ENCODE data around the gene GMEB2. TPM values are rescaled to one million over a fixed set of nuclear protein-coding genes. Genes with fewer than 3 reads are reported as not detected.
"Not testable (repeated sequence)": the region's sequence is repeated elsewhere in the genome, so short reads cannot be mapped to it uniquely, and the experiment has no call there.

The GMEB2 gene
- total RNA-seq, 1 donor from 2014 or later: 11.2 TPM

GRCh38 chr20:63562461-63563224, 64.3 kb downstream of the GMEB2 start:
- no peaks in the 10 kb centered on the region for H3K9me3 Mint-ChIP-seq (ENCODE audit: unreplicated experiment)
- no peak overlapping the region for H3K4me3 Mint-ChIP-seq (ENCODE audit: unreplicated experiment)
- TF ChIP-seq CTCF (IDR thresholded peaks at IDR 0.05; ENCODE audit: unreplicated experiment): no peak
- H3K4me1 Mint-ChIP-seq (ENCODE audit: unreplicated experiment): no peaks in the 10 kb centered on the region
- H3K27me3 Mint-ChIP-seq (ENCODE audit: unreplicated experiment): peaks cover 3% of the 10 kb centered on the region
- no peak overlapping the region for H3K27ac Mint-ChIP-seq (ENCODE audit: unreplicated experiment)
- H3K36me3 Mint-ChIP-seq (ENCODE audit: low read depth, unreplicated experiment): no peaks in the 10 kb centered on the region
- no peak for DNase-seq (ENCODE audit: low spot score)

DNA sequence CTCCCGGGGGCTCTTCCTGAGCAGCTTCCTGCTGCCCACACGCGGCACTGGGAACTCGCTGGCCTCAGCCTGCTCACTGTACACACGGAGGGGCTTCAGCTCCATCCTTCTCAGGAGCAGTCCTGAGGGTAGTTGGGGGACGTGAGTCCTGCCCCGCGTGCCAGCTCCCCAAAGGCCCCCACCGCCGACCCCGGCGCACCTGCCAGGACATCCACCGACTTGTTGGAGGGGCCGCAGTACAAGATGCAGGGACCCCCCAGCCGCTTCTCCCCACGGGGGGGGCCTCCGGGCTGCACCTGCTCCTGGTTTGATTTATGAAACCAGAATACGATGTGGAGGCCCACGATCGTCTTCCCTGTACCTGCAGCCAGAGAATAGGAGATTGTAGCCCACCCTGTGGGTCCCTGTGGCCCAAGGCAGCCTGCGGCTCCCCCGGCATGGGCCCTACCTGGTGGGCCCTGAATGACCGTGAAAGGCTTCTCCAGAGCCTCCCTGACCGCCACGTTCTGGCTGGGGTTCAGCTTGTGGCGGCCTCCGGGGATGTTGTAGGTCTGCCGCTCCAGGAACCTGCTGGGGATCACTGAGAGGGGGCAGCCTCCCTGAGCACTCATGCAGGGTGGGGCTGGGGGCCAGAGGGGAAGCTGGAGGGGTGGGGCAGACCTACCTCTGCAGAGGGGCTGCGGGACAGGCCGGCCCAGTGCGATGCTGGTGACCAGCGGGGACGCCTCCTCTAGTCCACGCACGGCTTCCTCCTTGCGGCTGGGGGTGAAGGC, 65.1 kb downstream of the GMEB2 start:
- no peak overlapping the region for H3K4me3 Mint-ChIP-seq (ENCODE audit: unreplicated experiment)
- H3K4me1 Mint-ChIP-seq (ENCODE audit: unreplicated experiment): no peaks in the 10 kb centered on the region
- H3K9me3 Mint-ChIP-seq (ENCODE audit: unreplicated experiment): no peaks in the 10 kb centered on the region
- H3K27me3 Mint-ChIP-seq (ENCODE audit: unreplicated experiment): peaks cover 3% of the 10 kb centered on the region
- DNase-seq (ENCODE audit: low spot score): no peak
- TF ChIP-seq CTCF (IDR thresholded peaks at IDR 0.05; ENCODE audit: unreplicated experiment): no peak
- H3K27ac Mint-ChIP-seq (ENCODE audit: unreplicated experiment): no peak overlapping the region
- no peaks in the 10 kb centered on the region for H3K36me3 Mint-ChIP-seq (ENCODE audit: low read depth, unreplicated experiment)

- no peaks in the 10 kb centered on the region for H3K9me3 Mint-ChIP-seq (ENCODE audit: unreplicated experiment)
- no peak for DNase-seq (ENCODE audit: low spot score)
- no peaks in the 10 kb centered on the region for H3K4me1 Mint-ChIP-seq (ENCODE audit: unreplicated experiment)
- H3K27me3 Mint-ChIP-seq (ENCODE audit: unreplicated experiment): peaks cover 3% of the 10 kb centered on the region
- H3K4me3 Mint-ChIP-seq (ENCODE audit: unreplicated experiment): no peak overlapping the region
- no peak for TF ChIP-seq CTCF (IDR thresholded peaks at IDR 0.05; ENCODE audit: unreplicated experiment)
- no peaks in the 10 kb centered on the region for H3K36me3 Mint-ChIP-seq (ENCODE audit: low read depth, unreplicated experiment)
- no peak overlapping the region for H3K27ac Mint-ChIP-seq (ENCODE audit: unreplicated experiment)
Measured at GRCh38 chr20:63560856-63561609, 65.9 kb downstream of the GMEB2 start.

- no peaks in the 10 kb centered on the region for H3K36me3 Mint-ChIP-seq (ENCODE audit: low read depth, unreplicated experiment)
- peaks cover under 1% of the 10 kb centered on the region for H3K27me3 Mint-ChIP-seq (ENCODE audit: unreplicated experiment)
- no peak overlapping the region for H3K27ac Mint-ChIP-seq (ENCODE audit: unreplicated experiment)
- H3K4me1 Mint-ChIP-seq (ENCODE audit: unreplicated experiment): no peaks in the 10 kb centered on the region
- DNase-seq (ENCODE audit: low spot score): no peak
- no peak for TF ChIP-seq CTCF (IDR thresholded peaks at IDR 0.05; ENCODE audit: unreplicated experiment)
- H3K9me3 Mint-ChIP-seq (ENCODE audit: unreplicated experiment): no peaks in the 10 kb centered on the region
- H3K4me3 Mint-ChIP-seq (ENCODE audit: unreplicated experiment): no peak overlapping the region
Measured at GRCh38 chr20:63560333-63560805, 66.5 kb downstream of the GMEB2 start.

DNA sequence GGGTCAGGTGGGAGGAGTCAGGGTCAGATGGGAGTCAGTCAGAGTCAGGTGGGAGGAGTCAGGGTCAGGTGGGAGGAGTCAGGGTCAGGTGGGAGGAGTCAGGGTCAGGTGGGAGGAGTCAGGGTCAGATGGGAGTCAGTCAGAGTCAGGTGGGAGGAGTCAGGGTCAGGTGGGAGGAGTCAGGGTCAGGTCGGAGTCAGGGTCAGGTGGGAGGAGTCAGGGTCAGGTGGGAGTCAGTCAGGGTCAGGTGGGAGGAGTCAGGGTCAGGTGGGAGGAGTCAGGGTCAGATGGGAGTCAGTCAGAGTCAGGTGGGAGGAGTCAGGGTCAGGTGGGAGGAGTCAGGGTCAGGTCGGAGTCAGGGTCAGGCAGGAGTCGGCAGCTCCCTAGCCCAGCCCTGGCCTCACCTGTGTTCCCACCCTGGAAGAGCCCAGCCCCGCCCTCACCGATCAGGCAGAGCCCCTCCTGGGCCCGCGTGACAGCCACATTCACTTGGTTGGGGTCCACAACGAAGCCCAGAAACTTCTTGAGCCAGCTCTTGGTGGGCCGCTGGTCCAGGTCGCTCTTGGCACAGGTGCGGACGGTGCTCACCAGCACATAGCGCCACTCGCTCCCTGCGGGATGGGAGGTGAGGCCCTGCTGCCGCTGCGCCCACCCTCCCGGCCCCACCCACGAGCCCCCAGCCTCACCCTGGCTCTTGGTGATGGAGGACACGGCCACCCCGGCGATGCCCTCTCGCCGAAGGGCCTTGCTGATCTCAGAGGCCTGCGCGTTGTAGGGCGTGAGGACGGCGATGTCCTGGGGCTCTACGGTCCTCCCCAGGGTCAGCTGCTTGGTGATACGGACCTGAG, 67.2 kb downstream of the GMEB2 start:
- H3K9me3 Mint-ChIP-seq (ENCODE audit: unreplicated experiment); H3K36me3 Mint-ChIP-seq (ENCODE audit: low read depth, unreplicated experiment); H3K4me1 Mint-ChIP-seq (ENCODE audit: unreplicated experiment); H3K27ac Mint-ChIP-seq (ENCODE audit: unreplicated experiment); H3K27me3 Mint-ChIP-seq (ENCODE audit: unreplicated experiment); H3K4me3 Mint-ChIP-seq (ENCODE audit: unreplicated experiment): not testable (repeated sequence)
- peak; percentile 47 for DNase-seq (ENCODE audit: low spot score)

All from endothelial cell (in vitro differentiated cells).